ENCODE measurements around the gene ASTL. TPM values are rescaled to one million over a fixed set of nuclear protein-coding genes. Genes with fewer than 3 reads are reported as not detected.

The ASTL gene
- total and polyA plus RNA-seq, 2 donors (not counting 3 experiments of a cell fraction or from before 2014, with no cell fraction given): not detected

DNA sequence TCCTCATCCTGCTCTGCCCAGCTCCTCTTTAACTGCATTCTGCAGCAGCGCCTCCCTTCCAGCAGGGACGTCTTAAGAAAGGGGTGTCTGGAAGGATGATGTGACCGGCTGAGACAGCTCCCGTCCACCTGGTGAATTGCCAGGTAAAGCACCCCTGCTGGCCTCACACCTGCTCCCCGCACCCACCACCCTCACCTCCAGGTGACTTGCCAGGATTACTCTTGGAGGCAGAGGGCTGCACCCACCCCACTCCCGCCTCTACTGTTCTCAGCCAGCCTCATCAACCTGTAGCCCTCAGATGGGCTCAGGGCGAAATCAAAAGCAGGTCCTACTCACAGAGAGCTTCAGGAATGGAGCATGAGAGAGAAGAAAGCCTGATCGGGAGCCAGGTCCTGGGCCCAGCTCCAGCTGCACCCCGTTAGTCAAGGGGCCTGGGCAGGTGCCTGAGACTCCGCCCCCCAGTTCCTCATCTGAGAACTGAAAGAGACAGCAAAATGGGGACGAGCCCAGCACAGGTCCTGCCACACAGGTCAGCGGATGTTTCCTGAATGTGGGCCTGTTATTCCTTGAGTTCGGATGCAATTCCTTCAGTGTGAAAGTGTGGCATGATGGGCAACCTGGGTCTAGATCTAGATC lies 27.6 kb downstream of the ASTL start:
- no peaks in the 10 kb centered on the region for H3K9me1 ChIP-seq (replicated peaks; ENCODE audit: control insufficient read depth, extremely low read depth, insufficient read depth, low read length)
- TF ChIP-seq MYC (IDR thresholded peaks at IDR 0.05; ENCODE audit: low read depth, low read length): no peak
- TF ChIP-seq, protein P1, sequence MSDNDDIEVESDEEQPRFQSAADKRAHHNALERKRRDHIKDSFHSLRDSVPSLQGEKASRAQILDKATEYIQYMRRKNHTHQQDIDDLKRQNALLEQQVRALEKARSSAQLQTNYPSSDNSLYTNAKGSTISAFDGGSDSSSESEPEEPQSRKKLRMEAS (IDR thresholded peaks at IDR 0.05; ENCODE audit: insufficient read depth, insufficient read length): no peak
- TF ChIP-seq JUN (IDR thresholded peaks at IDR 0.05; ENCODE audit: borderline replicate concordance, insufficient read depth, insufficient read length, low read depth): no peak
- TF ChIP-seq, protein P2, sequence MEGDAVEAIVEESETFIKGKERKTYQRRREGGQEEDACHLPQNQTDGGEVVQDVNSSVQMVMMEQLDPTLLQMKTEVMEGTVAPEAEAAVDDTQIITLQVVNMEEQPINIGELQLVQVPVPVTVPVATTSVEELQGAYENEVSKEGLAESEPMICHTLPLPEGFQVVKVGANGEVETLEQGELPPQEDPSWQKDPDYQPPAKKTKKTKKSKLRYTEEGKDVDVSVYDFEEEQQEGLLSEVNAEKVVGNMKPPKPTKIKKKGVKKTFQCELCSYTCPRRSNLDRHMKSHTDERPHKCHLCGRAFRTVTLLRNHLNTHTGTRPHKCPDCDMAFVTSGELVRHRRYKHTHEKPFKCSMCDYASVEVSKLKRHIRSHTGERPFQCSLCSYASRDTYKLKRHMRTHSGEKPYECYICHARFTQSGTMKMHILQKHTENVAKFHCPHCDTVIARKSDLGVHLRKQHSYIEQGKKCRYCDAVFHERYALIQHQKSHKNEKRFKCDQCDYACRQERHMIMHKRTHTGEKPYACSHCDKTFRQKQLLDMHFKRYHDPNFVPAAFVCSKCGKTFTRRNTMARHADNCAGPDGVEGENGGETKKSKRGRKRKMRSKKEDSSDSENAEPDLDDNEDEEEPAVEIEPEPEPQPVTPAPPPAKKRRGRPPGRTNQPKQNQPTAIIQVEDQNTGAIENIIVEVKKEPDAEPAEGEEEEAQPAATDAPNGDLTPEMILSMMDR (IDR thresholded peaks at IDR 0.05; ENCODE audit: extremely low read depth in 1 of 2, insufficient read depth in 1 of 2, low read depth in 1 of 2, low read length in 2 of 2): no peak
- no peak for TF ChIP-seq FOS (IDR thresholded peaks at IDR 0.05; ENCODE audit: borderline replicate concordance, insufficient read depth, low read length)
- TF ChIP-seq POLR2AphosphoS5 (IDR thresholded peaks at IDR 0.05; ENCODE audit: insufficient read depth, low read depth, low read length): no peak
- TF ChIP-seq POLR2A (IDR thresholded peaks at IDR 0.05; ENCODE audit: low read depth, low read length): no peak
- TF ChIP-seq GATA2 (IDR thresholded peaks at IDR 0.05; ENCODE audit: insufficient read depth, insufficient read length, low read depth, low read length): no peak
- TF ChIP-seq EZH2 (IDR thresholded peaks at IDR 0.05; ENCODE audit: borderline replicate concordance, low read depth, low read length, severe bottlenecking): no peak
- H3K4me2 ChIP-seq (ENCODE audit: insufficient read depth, low read length): no peak overlapping the region
- no TSS peak for BruUV-seq (replicated peaks)
- POLR2A ChIA-PET: no interaction called here
- no peaks in the 10 kb centered on the region for H3K36me3 ChIP-seq (ENCODE audit: control insufficient read depth in 2 of 2, extremely low read depth in 1 of 2, insufficient read depth in 2 of 2, low read length in 2 of 2)
- CTCF ChIA-PET: interaction anchor here (0.9 kb wide), 1 partner anchor 9 kb away, joined by 3 read pairs; no protein-coding TSS in a partner anchor
- no peak overlapping the region for H2AFZ ChIP-seq (ENCODE audit: low read depth, low read length)
- no peaks in the 10 kb centered on the region for H3K9me3 ChIP-seq (replicated peaks; ENCODE audit: control insufficient read depth, insufficient read depth, low read length)
- no peak for DNase-seq (ENCODE audit: low read depth, low spot score)
- no peak overlapping the region for H3K4me3 ChIP-seq (replicated peaks in 1 of 3; ENCODE audit: insufficient read depth in 1 of 3, low read depth in 1 of 3, low read length in 3 of 3)
- peaks cover 1 to 4% of the 10 kb centered on the region in 2 experiments for H3K27me3 ChIP-seq (ENCODE audit: control insufficient read depth in 2 of 2, insufficient read depth in 2 of 2, low read length in 2 of 2)
- no peaks in the 10 kb centered on the region for H3K4me1 ChIP-seq (ENCODE audit: control insufficient read depth, extremely low read depth, insufficient read depth, low read length)
- intact Hi-C loops (cut with micrococcal nuclease) (no loop called here), dilution Hi-C loops (cut with MboI; ENCODE audit: extremely low pct_ligation_motif_present, low sequenced_read_pairs) (no loop called here)
- no peak overlapping the region for H3K27ac ChIP-seq (ENCODE audit: insufficient read depth, low read depth, low read length)
- H3K9ac ChIP-seq (replicated peaks; ENCODE audit: extremely low read depth, insufficient read depth, low read length): no peak overlapping the region
- no peaks in the 10 kb centered on the region for H4K20me1 ChIP-seq (replicated peaks; ENCODE audit: control insufficient read depth, extremely low read depth, insufficient read depth, low read length)
- H3K79me2 ChIP-seq (ENCODE audit: control insufficient read depth, insufficient read depth, low read length): no peaks in the 10 kb centered on the region
- no peak for FAIRE-seq

Data from endothelial cell of umbilical vein (primary cell).